Measurements from ENCODE around the gene GOLM1.

- TF ChIP-seq CTCF (IDR thresholded peaks at IDR 0.05): no peak
- TF ChIP-seq POLR2A (IDR thresholded peaks at IDR 0.05): no peak
Measured at GRCh38 chr9:86097510-86098224, 1.7 kb downstream of the GOLM1 start.
